ENCODE measurements around the gene TCF12.

TCF12 gene

GRCh38 chr15:57152133-57152532, 233.7 kb downstream of the TCF12 start:
- Histone ChIP-seq H3K9ac (ENCODE audit: insufficient read length, low read depth) (no peak overlapping the region), H3K27me3 (ENCODE audit: insufficient read depth, insufficient read length) (no peaks in the 10 kb centered on the region), H3K4me3 (ENCODE audit: insufficient read length, low read depth) (no peak overlapping the region), H3K4me1 (ENCODE audit: insufficient read depth, insufficient read length) (no peaks in the 10 kb centered on the region), H3K9me3 (ENCODE audit: insufficient read depth, low read length) (peaks cover 21% of the 10 kb centered on the region), H3K36me3 (ENCODE audit: insufficient read depth, insufficient read length, low read length) (peaks cover 4% of the 10 kb centered on the region)
- no peak for TF ChIP-seq ZNF274 (IDR thresholded peaks at IDR 0.05; ENCODE audit: low read depth, low read length)
- TF ChIP-seq YY1 (IDR thresholded peaks at IDR 0.05; ENCODE audit: insufficient read depth, insufficient read length): no peak
- no peak for TF ChIP-seq SUZ12 (IDR thresholded peaks at IDR 0.05; ENCODE audit: extremely low read depth, insufficient read depth, insufficient read length)
- no peak for DNase-seq (ENCODE audit: low read depth, low spot score)

DNA sequence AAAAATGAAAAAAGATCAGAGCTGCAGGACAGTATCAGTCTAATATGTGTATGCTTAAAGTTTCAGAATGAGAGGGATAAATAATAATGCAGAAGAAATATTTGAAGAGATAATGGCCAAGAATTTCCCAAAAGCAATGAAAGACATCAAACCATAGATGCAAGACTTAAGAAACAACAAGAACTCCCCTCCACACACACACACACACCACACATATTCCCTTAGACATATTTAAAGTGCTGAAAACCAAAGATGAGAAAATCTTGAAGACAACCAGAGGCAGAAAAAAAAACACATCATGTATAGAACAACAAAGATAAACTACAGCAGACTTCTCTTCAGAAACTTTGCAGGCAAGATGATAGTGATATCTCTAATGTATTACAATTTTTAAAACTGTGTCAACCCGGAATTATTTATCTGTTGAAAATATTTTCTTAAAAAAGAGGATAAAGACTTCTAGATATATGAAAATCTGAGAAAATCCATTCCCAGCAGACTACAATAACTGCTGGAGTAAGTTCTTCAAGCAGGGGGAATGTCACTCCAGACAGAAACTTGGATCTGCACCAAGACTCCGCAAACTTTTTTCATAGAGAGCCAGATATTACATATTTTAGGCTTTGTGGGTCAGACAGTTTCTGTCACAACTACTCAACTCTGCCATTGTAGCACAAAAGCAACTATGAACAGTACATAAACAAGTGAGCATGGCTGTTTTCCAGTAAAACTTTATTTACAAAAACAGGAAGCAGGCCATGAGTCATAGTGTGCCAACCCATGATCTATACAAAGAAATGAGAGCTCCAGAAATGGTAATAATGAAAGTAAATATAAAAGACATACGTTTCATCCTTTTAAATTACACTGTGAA, 234.5 kb downstream of the TCF12 start:
- no peak overlapping the region for H3K9ac ChIP-seq (ENCODE audit: insufficient read length, low read depth)
- no peaks in the 10 kb centered on the region for H3K27me3 ChIP-seq (ENCODE audit: insufficient read depth, insufficient read length)
- peaks cover 4% of the 10 kb centered on the region for H3K36me3 ChIP-seq (ENCODE audit: insufficient read depth, insufficient read length, low read length)
- no peak for TF ChIP-seq SUZ12 (IDR thresholded peaks at IDR 0.05; ENCODE audit: extremely low read depth, insufficient read depth, insufficient read length)
- TF ChIP-seq ZNF274 (IDR thresholded peaks at IDR 0.05; ENCODE audit: low read depth, low read length): no peak
- TF ChIP-seq YY1 (IDR thresholded peaks at IDR 0.05; ENCODE audit: insufficient read depth, insufficient read length): no peak
- no peak overlapping the region for H3K4me3 ChIP-seq (ENCODE audit: insufficient read length, low read depth)
- no peak for DNase-seq (ENCODE audit: low read depth, low spot score)
- H3K9me3 ChIP-seq (ENCODE audit: insufficient read depth, low read length): peaks cover 21% of the 10 kb centered on the region
- H3K4me1 ChIP-seq (ENCODE audit: insufficient read depth, insufficient read length): no peaks in the 10 kb centered on the region

DNA sequence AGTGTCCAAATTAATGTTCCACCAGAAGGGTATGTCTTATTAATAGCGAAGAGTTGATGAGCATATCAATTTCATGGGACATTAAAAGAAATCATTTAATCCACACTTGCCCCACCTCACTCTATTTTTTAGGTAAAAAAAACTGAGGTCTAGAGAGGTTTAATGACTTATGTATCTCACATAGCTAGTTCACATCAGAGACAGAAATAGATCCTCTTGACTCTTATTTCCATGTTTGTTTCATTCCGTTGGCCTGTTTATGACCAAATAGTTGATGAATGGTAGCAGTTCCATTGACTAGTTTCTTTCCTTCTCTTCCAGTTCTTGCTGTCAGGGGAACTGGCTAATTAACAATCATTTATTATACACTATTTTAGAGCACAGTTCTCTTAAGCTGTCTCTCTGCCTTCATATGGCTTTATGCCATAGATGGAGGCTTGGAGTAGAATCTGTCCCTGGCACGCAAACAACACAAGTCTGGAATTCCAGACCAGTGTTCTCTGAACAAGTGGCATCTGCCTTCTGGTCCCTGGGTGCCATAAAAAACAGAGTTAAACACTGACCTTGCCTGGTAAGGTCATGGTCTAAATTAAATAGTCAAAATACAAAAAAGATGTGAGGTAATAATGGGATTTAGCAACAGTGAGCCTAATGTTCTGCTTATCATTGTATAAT, 237.9 kb downstream of the TCF12 start:
- Histone ChIP-seq H3K36me3 (ENCODE audit: insufficient read depth, insufficient read length, low read length) (peaks cover 4% of the 10 kb centered on the region), H3K4me1 (ENCODE audit: insufficient read depth, insufficient read length) (no peaks in the 10 kb centered on the region), H3K27me3 (ENCODE audit: insufficient read depth, insufficient read length) (no peaks in the 10 kb centered on the region), H3K4me3 (ENCODE audit: insufficient read length, low read depth) (no peak overlapping the region), H3K9ac (ENCODE audit: insufficient read length, low read depth) (no peak overlapping the region), H3K9me3 (ENCODE audit: insufficient read depth, low read length) (peaks cover 18% of the 10 kb centered on the region)
- no peak for DNase-seq (ENCODE audit: low read depth, low spot score)
- TF ChIP-seq ZNF274 (IDR thresholded peaks at IDR 0.05; ENCODE audit: low read depth, low read length) (no peak), SUZ12 (IDR thresholded peaks at IDR 0.05; ENCODE audit: extremely low read depth, insufficient read depth, insufficient read length) (no peak), YY1 (IDR thresholded peaks at IDR 0.05; ENCODE audit: insufficient read depth, insufficient read length) (no peak)

DNA sequence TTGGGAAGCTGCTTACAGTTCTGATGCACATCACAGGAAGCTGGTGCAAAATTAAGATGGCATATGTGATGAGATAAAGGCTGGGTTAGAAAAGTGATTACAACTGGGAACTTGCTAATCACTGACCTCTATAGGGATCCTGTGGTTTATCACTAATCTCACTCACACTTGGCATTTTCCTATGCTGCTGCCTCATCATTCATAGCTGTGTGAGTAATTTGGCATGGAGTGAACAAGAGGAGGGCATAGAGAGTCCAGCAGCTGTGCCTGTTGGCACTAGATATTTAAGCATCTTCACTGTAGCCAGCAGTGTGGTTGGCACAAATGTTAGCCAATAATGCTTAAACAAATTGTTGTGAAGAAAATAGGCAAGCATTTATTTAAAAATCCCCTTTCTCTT, 240.1 kb downstream of the TCF12 start:
- TF ChIP-seq SUZ12 (IDR thresholded peaks at IDR 0.05; ENCODE audit: extremely low read depth, insufficient read depth, insufficient read length) (no peak), YY1 (IDR thresholded peaks at IDR 0.05; ENCODE audit: insufficient read depth, insufficient read length) (no peak), ZNF274 (IDR thresholded peaks at IDR 0.05; ENCODE audit: low read depth, low read length) (no peak)
- DNase-seq (ENCODE audit: low read depth, low spot score): no peak
- no peaks in the 10 kb centered on the region for H3K27me3 ChIP-seq (ENCODE audit: insufficient read depth, insufficient read length)
- no peaks in the 10 kb centered on the region for H3K4me1 ChIP-seq (ENCODE audit: insufficient read depth, insufficient read length)
- no peaks in the 10 kb centered on the region for H3K36me3 ChIP-seq (ENCODE audit: insufficient read depth, insufficient read length, low read length)
- no peaks in the 10 kb centered on the region for H3K9me3 ChIP-seq (ENCODE audit: insufficient read depth, low read length)
- no peak overlapping the region for H3K4me3 ChIP-seq (ENCODE audit: insufficient read length, low read depth)
- no peak overlapping the region for H3K9ac ChIP-seq (ENCODE audit: insufficient read length, low read depth)

GRCh38 chr15:57158997-57159668, 240.7 kb downstream of the TCF12 start:
- DNase-seq (ENCODE audit: low read depth, low spot score): no peak
- Histone ChIP-seq H3K9me3 (ENCODE audit: insufficient read depth, low read length) (no peaks in the 10 kb centered on the region), H3K9ac (ENCODE audit: insufficient read length, low read depth) (no peak overlapping the region), H3K36me3 (ENCODE audit: insufficient read depth, insufficient read length, low read length) (no peaks in the 10 kb centered on the region), H3K4me1 (ENCODE audit: insufficient read depth, insufficient read length) (no peaks in the 10 kb centered on the region), H3K4me3 (ENCODE audit: insufficient read length, low read depth) (no peak overlapping the region), H3K27me3 (ENCODE audit: insufficient read depth, insufficient read length) (no peaks in the 10 kb centered on the region)
- TF ChIP-seq ZNF274 (IDR thresholded peaks at IDR 0.05; ENCODE audit: low read depth, low read length) (no peak), YY1 (IDR thresholded peaks at IDR 0.05; ENCODE audit: insufficient read depth, insufficient read length) (no peak), SUZ12 (IDR thresholded peaks at IDR 0.05; ENCODE audit: extremely low read depth, insufficient read depth, insufficient read length) (no peak)

DNA sequence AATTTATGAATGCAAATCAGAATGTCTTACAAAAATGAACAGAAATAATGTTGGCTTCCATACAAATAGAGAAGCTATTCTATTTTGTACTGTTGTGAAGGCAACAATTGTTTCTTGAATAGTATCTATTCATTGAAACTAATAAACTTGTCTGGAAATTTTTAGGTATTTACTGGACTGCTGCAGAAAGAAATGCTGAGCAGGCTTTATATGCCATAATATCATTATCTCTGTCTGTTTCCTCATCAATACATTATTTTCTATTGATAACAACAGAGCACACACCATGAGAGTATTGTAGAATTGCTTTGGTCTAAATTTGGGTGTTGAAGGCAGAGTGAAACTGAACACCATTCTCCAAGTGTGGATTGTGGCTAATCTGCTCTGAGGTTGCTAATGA, 241.3 kb downstream of the TCF12 start:
- no peak for TF ChIP-seq SUZ12 (IDR thresholded peaks at IDR 0.05; ENCODE audit: extremely low read depth, insufficient read depth, insufficient read length)
- TF ChIP-seq ZNF274 (IDR thresholded peaks at IDR 0.05; ENCODE audit: low read depth, low read length): no peak
- no peak for TF ChIP-seq YY1 (IDR thresholded peaks at IDR 0.05; ENCODE audit: insufficient read depth, insufficient read length)
- Histone ChIP-seq H3K4me3 (ENCODE audit: insufficient read length, low read depth) (no peak overlapping the region), H3K9ac (ENCODE audit: insufficient read length, low read depth) (no peak overlapping the region), H3K27me3 (ENCODE audit: insufficient read depth, insufficient read length) (no peaks in the 10 kb centered on the region), H3K36me3 (ENCODE audit: insufficient read depth, insufficient read length, low read length) (no peaks in the 10 kb centered on the region), H3K9me3 (ENCODE audit: insufficient read depth, low read length) (no peaks in the 10 kb centered on the region), H3K4me1 (ENCODE audit: insufficient read depth, insufficient read length) (no peaks in the 10 kb centered on the region)
- DNase-seq (ENCODE audit: low read depth, low spot score): no peak
